Measurements from ENCODE around the gene C19orf44. TPM values are rescaled to one million over a fixed set of nuclear protein-coding genes. Genes with fewer than 3 reads are reported as not detected.

The C19orf44 gene
- total and polyA plus RNA-seq, 2 of the 4 experiments (the other 2 are of a cell fraction), result 1.4 to 3.8 TPM

GRCh38 chr19:16473875-16474392, 22.3 kb upstream of the C19orf44 start:
- H2AFZ ChIP-seq (replicated peaks; ENCODE audit: low read length, poor library complexity), result no peak overlapping the region
- no peak overlapping the region for H4K5ac ChIP-seq (ENCODE audit: low read depth, low read length)
- no CpG with 5 or more reads among the region's 13 CpGs for WGBS, 2 experiments (ENCODE audit: extremely low coverage in 2 of 2, insufficient read length in 1 of 2)

More at GRCh38 chr19:16473875-16474392, 22.3 kb upstream of the C19orf44 start:
- BruUV-seq (replicated peaks), result no TSS peak
- Histone ChIP-seq H2BK120ac (ENCODE audit: low read depth, low read length) (no peak overlapping the region), H4K20me1 (ENCODE audit: insufficient read depth, low read length) (peaks cover 21% of the 10 kb centered on the region), H2BK5ac (ENCODE audit: low read depth, low read length, poor library complexity, severe bottlenecking) (no peak overlapping the region), H2BK15ac (ENCODE audit: low read depth, low read length) (no peak overlapping the region), H3K56ac (ENCODE audit: extremely low read depth, insufficient read depth, low read length) (no peak overlapping the region), H3K4me1 (ENCODE audit: control insufficient read depth, insufficient read depth, low read length) (peaks cover 6% of the 10 kb centered on the region; the same call in 1 of the 2 replicates), H3K9me3 (ENCODE audit: control insufficient read depth, insufficient read depth, low read length) (no peaks in the 10 kb centered on the region), H3K4ac (ENCODE audit: low read depth, low read length) (no peak overlapping the region), H3K14ac (replicated peaks; ENCODE audit: low read depth, low read length) (no peak overlapping the region), H3K9ac (ENCODE audit: low read depth, low read length) (no peak overlapping the region), H2BK20ac (ENCODE audit: low read depth, low read length) (no peak overlapping the region), H3K9me1 (ENCODE audit: insufficient read depth, low read length) (no peaks in the 10 kb centered on the region; the same call in 1 of the 2 replicates), H3K79me1 (ENCODE audit: low read depth in 1 of 2, low read length in 2 of 2) (peaks cover 18 to 24% of the 10 kb centered on the region in 2 experiments), H3K23ac (ENCODE audit: low read depth, low read length) (no peak overlapping the region), H4K8ac (ENCODE audit: low read depth in 2 of 2, low read length in 2 of 2) (no peak overlapping the region), H3K4me2 (ENCODE audit: low read depth, low read length) (no peak overlapping the region), H3K36me3 (ENCODE audit: control insufficient read depth, insufficient read depth, low read length) (no peaks in the 10 kb centered on the region), H3K18ac (ENCODE audit: low read depth, low read length) (no peak overlapping the region), H3K27ac (ENCODE audit: insufficient read depth, low read length) (no peak overlapping the region), H2AK9ac (replicated peaks; ENCODE audit: low read depth, low read length, poor library complexity) (no peak overlapping the region), H3K27me3 (ENCODE audit: control insufficient read depth, insufficient read depth, low read length) (0 out of 2 replicates have a peak, but pooled peaks cover 2% of the 10 kb centered on the region), H4K91ac (ENCODE audit: insufficient read depth, low read depth, low read length) (no peak overlapping the region), H3K4me3 (ENCODE audit: insufficient read depth, low read depth, low read length) (no peak overlapping the region), H2AK5ac (ENCODE audit: low read depth, low read length) (no peak overlapping the region)
- TF ChIP-seq CEBPB (IDR thresholded peaks at IDR 0.05; ENCODE audit: low read depth, low read length), result peak; percentile 66
- TF ChIP-seq USF2 (IDR thresholded peaks at IDR 0.05; ENCODE audit: low read depth, low read length), result no peak
- DNase-seq (no peak), ATAC-seq (ENCODE audit: low read depth) (no peak)
- ChIA-PET POLR2A (ENCODE audit: unreplicated experiment) (no interaction called here), CTCF (no interaction called here)
- intact Hi-C loops (cut with micrococcal nuclease) (loop anchor here (5.0 kb wide), 1 partner anchor 37 kb away; no protein-coding TSS in a partner anchor), dilution Hi-C loops (cut with HindIII; ENCODE audit: low sequenced_read_pairs, unreplicated experiment) (no loop called here), in situ Hi-C loops (cut with MboI; ENCODE audit: low sequenced_read_pairs) (no loop called here)

Measured in IMR-90 (cell line).